GM19025 (cell line): Measurements from ENCODE around the gene OPRD1.
"Not testable (repeated sequence)": the region's sequence is repeated elsewhere in the genome, so short reads cannot be mapped to it uniquely, and the experiment has no call there.

ENCODE experiments used
- ATAC-seq: cut with Tn5 transposase; IDR thresholded peaks from one replicate; pipeline ENCODE4 v1.9.1; 2021; ENCODE audit warnings: mild to moderate bottlenecking, low read depth, moderate library complexity; ENCODE audit not compliant: unreplicated experiment

OPRD1 gene

GRCh38 chr1:28811766-28812668 is at the start of gene OPRD1:
Gene OPRD1, plus strand, starts transcription at chr1:28812170. Its CDS starts 214 bp downstream, at chr1:28812384.
- no peak for ATAC-seq

- no peak for ATAC-seq
Measured at GRCh38 chr1:28766532-28767183, 45.3 kb upstream of the OPRD1 start.

- no peak for ATAC-seq
Measured at GRCh38 chr1:28770601-28771165, 41.3 kb upstream of the OPRD1 start.

- not testable (repeated sequence) for ATAC-seq
Measured at GRCh38 chr1:28771921-28772320, 40.0 kb upstream of the OPRD1 start.

- no peak for ATAC-seq
Measured at GRCh38 chr1:28773105-28773504, 38.9 kb upstream of the OPRD1 start.

GRCh38 chr1:28775121-28775942 is 36.6 kb upstream of the OPRD1 start:
- no peak for ATAC-seq

- no peak for ATAC-seq
Measured at GRCh38 chr1:28776341-28776740, 35.6 kb upstream of the OPRD1 start.

- ATAC-seq, result no peak
Measured at GRCh38 chr1:28778021-28778420, 33.9 kb upstream of the OPRD1 start.

GRCh38 chr1:28779751-28780408 is 32.1 kb upstream of the OPRD1 start:
- no peak for ATAC-seq

- no peak for ATAC-seq
Measured at GRCh38 chr1:28781305-28781704, 30.7 kb upstream of the OPRD1 start.

- ATAC-seq, result no peak
Measured at GRCh38 chr1:28782011-28782410, 30.0 kb upstream of the OPRD1 start.

GRCh38 chr1:28783363-28783762 is 28.6 kb upstream of the OPRD1 start:
- ATAC-seq, result no peak

GRCh38 chr1:28789412-28789811 is 22.6 kb upstream of the OPRD1 start:
- no peak for ATAC-seq

GRCh38 chr1:28789816-28790215 is 22.2 kb upstream of the OPRD1 start:
- no peak for ATAC-seq

GRCh38 chr1:28790377-28791035 is 21.5 kb upstream of the OPRD1 start:
- no peak for ATAC-seq

- ATAC-seq, result not testable (repeated sequence)
Measured at GRCh38 chr1:28791929-28792328, 20.0 kb upstream of the OPRD1 start.

GRCh38 chr1:28792644-28793121 is 19.3 kb upstream of the OPRD1 start:
- no peak for ATAC-seq

GRCh38 chr1:28794582-28794981 is 17.4 kb upstream of the OPRD1 start:
- ATAC-seq, result not testable (repeated sequence)
